GM21447 (cell line): ENCODE data around the gene RXRA.

Experiments
- ATAC-seq: cut with Tn5 transposase; IDR thresholded peaks from one replicate; pipeline ENCODE4 v1.9.1; 2021; ENCODE audit not compliant: unreplicated experiment

Gene RXRA

DNA sequence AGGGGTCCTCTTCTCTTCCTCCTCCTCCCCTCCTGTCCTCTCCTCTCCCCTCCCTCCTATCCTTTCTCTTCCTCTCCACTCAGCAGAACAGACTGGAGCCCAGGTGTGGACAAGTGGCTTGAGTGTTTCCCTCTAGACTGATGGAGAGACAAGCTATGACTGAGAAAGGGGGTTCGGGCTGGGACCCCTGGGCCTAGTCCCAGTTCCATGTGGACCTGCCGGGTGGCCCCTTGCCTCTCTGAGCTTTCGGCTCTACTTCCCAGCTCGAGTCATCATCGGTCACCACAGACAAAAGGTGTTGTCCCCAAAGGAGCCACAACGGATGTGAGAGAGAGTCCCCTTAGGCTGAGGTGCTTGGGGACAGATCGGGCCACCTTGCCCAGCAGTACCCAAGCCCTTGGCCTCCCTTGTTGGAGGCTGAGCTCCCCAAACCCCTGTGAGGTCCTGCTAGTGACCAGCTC is 3.4 kb upstream of the RXRA start:
- ATAC-seq: no peak

DNA sequence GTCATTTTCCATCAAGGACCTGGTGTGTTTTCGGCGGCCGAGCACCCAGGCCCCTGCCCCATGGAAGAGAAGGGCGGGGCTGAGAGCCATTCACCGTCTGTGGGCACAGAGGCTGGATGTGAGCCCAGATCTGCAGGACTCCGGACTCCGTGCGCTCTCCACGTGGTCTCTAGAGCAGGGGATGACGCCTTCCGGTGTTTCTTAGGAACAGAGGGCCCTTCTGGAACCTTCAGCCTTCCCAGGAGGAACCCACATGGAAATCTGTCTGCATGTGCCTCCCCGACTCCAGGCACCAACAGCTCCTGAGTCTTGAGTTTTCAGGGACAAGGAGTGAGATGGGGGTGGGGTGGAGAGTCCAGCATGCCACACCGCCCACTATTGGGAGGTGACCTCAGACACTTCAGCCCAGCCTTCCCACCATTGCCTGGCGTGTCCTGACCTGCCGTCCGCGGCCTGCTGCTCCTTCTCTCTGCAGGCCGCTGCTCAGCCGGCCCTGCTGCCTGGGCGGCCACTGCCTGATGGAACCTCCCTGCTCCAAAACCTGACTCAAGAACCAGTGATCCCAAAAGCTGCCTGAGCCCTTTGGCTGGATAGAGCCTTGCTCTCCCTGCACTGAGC is 2.4 kb upstream of the RXRA start:
- ATAC-seq: no peak

DNA sequence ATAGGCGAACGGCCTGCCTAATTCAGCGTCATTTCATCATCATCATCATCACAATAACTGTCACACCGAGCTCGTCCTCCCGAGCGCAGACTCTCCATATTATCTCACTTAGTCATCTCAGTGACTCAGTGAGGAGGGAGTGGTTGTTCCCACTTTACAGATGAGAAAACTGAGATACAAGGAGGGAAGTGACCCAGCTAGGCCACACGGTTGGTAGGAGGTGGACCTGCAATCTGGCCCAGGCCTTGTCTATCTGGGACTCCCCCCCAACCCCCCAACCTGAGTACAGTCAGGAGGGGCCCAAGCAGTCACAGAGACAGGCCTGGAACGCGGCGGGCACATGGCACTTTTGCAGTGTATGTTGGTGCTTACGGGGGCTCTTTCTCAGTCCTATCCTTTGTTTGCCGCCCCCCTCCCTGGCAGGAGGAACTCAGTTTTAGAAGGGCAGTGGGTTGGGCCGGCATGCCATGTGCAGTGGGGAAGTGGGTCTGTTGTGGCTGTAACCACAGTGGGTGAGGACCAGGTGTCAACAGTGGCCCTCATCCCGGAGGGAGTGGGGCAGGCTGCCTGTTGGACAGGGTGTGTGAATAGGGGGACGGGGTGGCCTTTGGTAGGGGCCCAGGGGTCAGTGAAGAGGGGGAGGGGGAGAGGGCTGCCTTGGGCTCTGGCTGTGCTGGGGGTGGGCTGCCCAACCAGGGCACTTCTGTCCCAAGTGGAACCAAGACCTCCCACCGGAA is 1.7 kb upstream of the RXRA start:
- ATAC-seq: no peak

- no peak for ATAC-seq
These were observed 1.0 kb upstream of the RXRA start for GRCh38 chr9:134325096-134325812.

GRCh38 chr9:134326724-134327601 is 708 bp downstream of the RXRA start:
- no peak for ATAC-seq

DNA sequence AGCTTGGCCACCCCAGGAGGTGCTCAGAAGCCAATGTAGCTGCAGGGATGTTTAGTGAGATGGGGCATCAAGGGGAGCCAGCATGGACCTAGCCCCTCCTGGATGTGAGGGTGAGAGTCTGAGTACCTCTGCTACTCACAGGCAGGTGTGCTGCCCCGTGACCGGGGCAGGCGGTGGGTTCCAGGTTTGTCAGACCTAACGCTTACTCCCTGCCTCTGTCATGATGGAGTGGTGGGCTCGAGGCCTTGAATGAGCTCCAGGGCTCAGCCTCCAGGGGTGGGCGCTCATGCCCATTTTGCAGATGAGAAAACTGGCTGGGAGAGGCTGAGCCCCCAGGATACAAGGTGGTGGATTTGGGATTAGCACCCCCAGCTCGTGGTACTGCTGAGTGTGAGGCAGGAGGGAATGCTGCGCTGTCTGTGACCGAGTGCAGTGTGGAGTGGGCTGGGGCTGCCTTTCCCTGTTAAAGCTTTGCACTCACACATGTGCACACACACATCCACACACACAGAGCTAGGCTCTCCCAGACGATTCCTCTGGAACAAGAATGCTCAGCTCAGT is 1.5 kb downstream of the RXRA start:
- no peak for ATAC-seq

- ATAC-seq: no peak
These were observed 2.1 kb downstream of the RXRA start for GRCh38 chr9:134328341-134328840.

- ATAC-seq: no peak
These were observed 2.8 kb downstream of the RXRA start for GRCh38 chr9:134328841-134329575.

GRCh38 chr9:134329576-134329855 is 3.3 kb downstream of the RXRA start:
- no peak for ATAC-seq

DNA sequence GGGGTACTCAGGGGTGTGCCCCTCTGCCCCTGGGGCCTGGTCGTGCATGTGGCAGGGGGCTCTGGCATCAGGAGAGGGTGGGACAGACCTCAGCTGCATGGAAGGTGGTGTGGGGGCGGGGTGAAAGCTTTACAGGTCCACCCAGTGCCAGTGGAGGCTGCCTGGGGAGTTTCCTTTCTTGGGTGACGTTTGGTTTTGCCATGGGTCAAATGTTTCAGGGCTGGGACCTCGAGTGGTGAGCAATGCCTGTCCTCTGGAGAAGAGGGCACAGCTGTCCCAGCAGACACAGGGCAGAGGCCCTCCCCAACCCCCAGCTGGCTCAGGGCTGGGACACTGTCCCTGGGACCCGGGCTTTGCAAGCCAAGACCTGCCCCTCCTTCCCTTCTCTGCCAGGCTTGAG is 3.6 kb downstream of the RXRA start:
- no peak for ATAC-seq

DNA sequence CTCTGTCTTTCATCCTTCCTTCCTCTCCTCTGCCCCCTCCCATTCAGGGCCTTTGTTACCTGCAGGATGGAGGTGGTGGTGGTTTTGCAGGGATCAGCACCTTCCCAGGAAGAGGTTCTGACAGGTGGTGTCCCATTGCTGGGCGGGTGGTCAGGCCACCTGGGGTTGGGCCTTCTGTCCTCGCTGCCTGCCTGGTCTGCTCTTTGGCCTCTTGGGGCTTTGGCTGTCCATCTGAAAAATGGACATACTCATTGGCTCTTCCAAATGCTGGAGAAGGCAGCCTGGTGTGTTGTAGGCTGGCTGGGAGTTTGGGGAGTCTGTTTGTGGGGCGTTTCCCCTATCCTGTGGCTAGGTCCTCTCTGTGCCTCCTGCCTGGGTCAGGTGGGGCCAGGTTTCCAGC is 4.3 kb downstream of the RXRA start:
- ATAC-seq: no peak

DNA sequence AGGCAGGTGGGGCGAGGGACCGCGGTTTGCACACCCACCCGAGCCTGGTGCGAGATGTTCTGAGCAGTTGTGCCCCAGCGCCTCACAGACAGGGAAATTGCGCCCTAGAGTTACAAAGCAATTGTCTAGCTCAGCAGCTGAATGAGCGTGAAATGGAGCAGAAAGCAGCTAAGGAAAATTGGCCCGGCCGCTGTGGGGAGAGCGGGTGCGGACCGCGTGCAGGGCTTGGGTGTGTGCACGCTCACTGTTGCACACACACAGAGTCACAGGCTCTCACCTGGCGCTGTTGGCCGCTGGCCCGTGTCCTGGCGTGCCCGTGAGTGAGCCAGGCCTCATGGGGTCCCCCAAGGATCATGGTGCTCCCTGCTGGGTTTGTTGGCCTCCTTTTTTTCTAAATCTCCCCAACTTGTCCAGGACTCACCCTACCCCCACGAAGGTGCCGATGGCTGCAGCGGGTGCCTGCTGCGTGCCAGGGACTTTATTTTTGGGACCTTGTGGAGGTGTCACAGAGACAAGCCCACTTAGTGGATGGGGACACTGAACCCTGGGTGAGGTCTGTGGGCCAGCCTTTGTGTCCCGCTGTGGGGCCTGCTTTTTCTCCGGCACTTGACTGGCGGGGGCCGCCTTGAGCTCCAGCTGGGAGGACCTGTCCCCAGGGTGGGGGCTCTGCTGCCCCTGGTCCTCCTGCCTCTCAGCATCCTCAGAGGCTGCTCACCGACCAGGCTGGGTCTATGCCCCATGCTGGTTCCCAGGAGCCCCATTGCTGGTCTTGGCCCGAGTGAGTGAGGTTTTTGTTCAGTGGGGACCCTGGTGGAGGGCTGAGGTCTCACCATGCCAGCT is 5.2 kb downstream of the RXRA start:
- ATAC-seq: no peak

GRCh38 chr9:134332266-134332665 is 6.0 kb downstream of the RXRA start:
- ATAC-seq: no peak

- no peak for ATAC-seq
These were observed 6.6 kb downstream of the RXRA start for GRCh38 chr9:134332841-134333233.

GRCh38 chr9:134333234-134333873 is 7.1 kb downstream of the RXRA start:
- no peak for ATAC-seq

GRCh38 chr9:134333874-134334581 is 7.8 kb downstream of the RXRA start:
- no peak for ATAC-seq

GRCh38 chr9:134335061-134335460 is 8.8 kb downstream of the RXRA start:
- no peak for ATAC-seq
